MCF 10A (cell line): ENCODE data around the gene RBM7. TPM values are rescaled to one million over a fixed set of nuclear protein-coding genes. Genes with fewer than 3 reads are reported as not detected.

ENCODE experiments used
- BruUV-seq: library from RNA; stranded (reverse); fragments of 400-500 nt; replicated peaks from 2 replicates; lab custom pipeline; 2021; lab: Mats Ljungman, UMichigan
- CTCF ChIA-PET: fragments of 300-600 bp; sonication (Branson Sonifier 250); formaldehyde crosslinking; extraction: SDS; loops from one replicate; lab custom pipeline; 2021; ENCODE audit warnings: antibody characterized with exemption, inconsistent platforms; lab: Yijun Ruan, JAX
- POLR2A ChIA-PET: fragments of 300-600, 350-650 bp; sonication (Branson Sonifier 250); formaldehyde crosslinking; extraction: SDS; loops from one replicate; lab custom pipeline; 2020; ENCODE audit warnings: antibody characterized with exemption, inconsistent platforms; lab: Yijun Ruan, JAX
- DNase-seq: peaks from one replicate; pipeline ENCODE4 v3.0.0-alpha.2; 2018; ENCODE audit not compliant: unreplicated experiment
- H3K27ac Mint-ChIP-seq: one replicate; pipeline ENCODE4 v1.8.0; 2022; ENCODE audit warnings: mild to moderate bottlenecking, low read depth, mixed read lengths; ENCODE audit not compliant: unreplicated experiment
- H3K27me3 Mint-ChIP-seq: one replicate; pipeline ENCODE4 v1.8.0; 2022; ENCODE audit warnings: mixed read lengths; ENCODE audit not compliant: insufficient read depth, unreplicated experiment
- H3K36me3 Mint-ChIP-seq: one replicate; pipeline ENCODE4 v1.8.0; 2022; ENCODE audit warnings: mild to moderate bottlenecking, moderate library complexity, mixed read lengths; ENCODE audit not compliant: insufficient read depth, unreplicated experiment
- H3K4me1 Mint-ChIP-seq: one replicate; pipeline ENCODE4 v1.8.0; 2022; ENCODE audit warnings: mixed read lengths; ENCODE audit not compliant: insufficient read depth, unreplicated experiment
- H3K4me3 Mint-ChIP-seq: one replicate; pipeline ENCODE4 v1.8.0; 2022; ENCODE audit warnings: mild to moderate bottlenecking, moderate library complexity, mixed read lengths; ENCODE audit not compliant: unreplicated experiment
- H3K9me3 Mint-ChIP-seq: one replicate; pipeline ENCODE4 v1.8.0; 2022; ENCODE audit warnings: mixed read lengths; ENCODE audit not compliant: unreplicated experiment
- intact Hi-C: fragments of 100-400 bp; cut with micrococcal nuclease; formaldehyde crosslinking; loops from 2 replicates; pipeline ENCODE4 v1.14.1; 2022
- total RNA-seq: library from RNA; stranded (reverse); gene quantifications from 2 replicates; pipeline ENCODE4 v1.2.3, GENCODE V29; 2022
- TF ChIP-seq, protein P1 (sequence below): fragments of 200-600 bp; IDR thresholded peaks from one replicate; pipeline ENCODE4 v1.8.0; 2022; ENCODE audit warnings: antibody characterized with exemption, mild to moderate bottlenecking; ENCODE audit not compliant: unreplicated experiment

Gene RBM7
- total RNA-seq, 1 experiment from 2014 or later = 46.4 TPM

DNA sequence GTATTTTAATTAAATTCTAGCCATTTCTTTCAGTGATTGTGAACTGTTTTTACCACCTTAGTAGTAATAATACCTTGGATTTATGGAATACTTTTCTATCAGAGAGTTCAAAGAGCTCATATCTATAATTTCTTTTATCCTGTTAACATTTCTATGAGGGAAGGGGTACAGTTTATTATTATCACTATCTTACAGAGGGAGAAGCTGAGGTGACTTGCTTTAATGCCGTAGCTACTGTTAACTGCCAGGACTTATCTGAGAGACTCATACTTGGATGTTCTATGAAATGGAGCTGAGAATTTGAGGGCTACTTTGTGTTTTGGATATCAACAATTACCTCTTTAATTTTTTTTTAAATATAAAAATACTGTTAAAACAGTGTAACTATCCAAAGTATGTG lies 42.1 kb downstream of the RBM7 start:
- H3K4me1 Mint-ChIP-seq = peaks cover 26% of the 10 kb centered on the region
- DNase-seq = no peak
- no peaks in the 10 kb centered on the region for H3K9me3 Mint-ChIP-seq
- H3K27me3 Mint-ChIP-seq = no peaks in the 10 kb centered on the region
- peaks cover 46% of the 10 kb centered on the region for H3K36me3 Mint-ChIP-seq
- BruUV-seq = no TSS peak
- TF ChIP-seq, protein P1, sequence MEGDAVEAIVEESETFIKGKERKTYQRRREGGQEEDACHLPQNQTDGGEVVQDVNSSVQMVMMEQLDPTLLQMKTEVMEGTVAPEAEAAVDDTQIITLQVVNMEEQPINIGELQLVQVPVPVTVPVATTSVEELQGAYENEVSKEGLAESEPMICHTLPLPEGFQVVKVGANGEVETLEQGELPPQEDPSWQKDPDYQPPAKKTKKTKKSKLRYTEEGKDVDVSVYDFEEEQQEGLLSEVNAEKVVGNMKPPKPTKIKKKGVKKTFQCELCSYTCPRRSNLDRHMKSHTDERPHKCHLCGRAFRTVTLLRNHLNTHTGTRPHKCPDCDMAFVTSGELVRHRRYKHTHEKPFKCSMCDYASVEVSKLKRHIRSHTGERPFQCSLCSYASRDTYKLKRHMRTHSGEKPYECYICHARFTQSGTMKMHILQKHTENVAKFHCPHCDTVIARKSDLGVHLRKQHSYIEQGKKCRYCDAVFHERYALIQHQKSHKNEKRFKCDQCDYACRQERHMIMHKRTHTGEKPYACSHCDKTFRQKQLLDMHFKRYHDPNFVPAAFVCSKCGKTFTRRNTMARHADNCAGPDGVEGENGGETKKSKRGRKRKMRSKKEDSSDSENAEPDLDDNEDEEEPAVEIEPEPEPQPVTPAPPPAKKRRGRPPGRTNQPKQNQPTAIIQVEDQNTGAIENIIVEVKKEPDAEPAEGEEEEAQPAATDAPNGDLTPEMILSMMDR = no peak
- no peak overlapping the region for H3K4me3 Mint-ChIP-seq
- ChIA-PET POLR2A (interaction anchor here (0.6 to 1.0 kb wide), 5 partner anchors 8 to 170 kb away, joined by 3 to 4 read pairs (median 3); no protein-coding TSS in a partner anchor), CTCF (interaction anchor here (0.5 to 0.9 kb wide), 4 partner anchors 11 to 106 kb away, joined by 3 to 5 read pairs (median 3); no protein-coding TSS in a partner anchor)
- no peak overlapping the region for H3K27ac Mint-ChIP-seq
- intact Hi-C loops = no loop called here

DNA sequence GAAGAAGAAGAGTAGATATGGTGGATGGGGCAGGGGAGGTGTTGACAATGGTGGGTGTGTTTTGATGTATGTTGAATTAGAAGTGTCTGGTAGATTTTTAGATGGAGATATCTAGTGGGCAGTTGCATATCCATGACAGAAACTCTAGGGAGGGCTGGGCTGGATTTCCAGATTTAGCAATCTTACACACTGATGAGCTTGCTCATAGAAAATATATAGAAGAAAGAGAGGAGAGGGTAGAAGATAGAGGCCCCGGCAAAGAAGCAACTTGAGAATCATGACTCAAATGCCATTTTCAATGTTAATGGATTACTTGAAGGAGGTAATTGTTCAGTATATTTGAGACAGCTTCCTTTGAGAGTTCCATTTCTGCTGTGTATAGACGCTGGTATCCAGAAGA lies 47.0 kb downstream of the RBM7 start:
- no peak for DNase-seq
- ChIA-PET POLR2A (interaction anchor here (1.6 to 2.3 kb wide), 2 partner anchors 8 to 100 kb away, joined by 3 to 6 read pairs; partner anchors contain the start of gene REXO2), CTCF (interaction anchor here (0.6 to 1.1 kb wide), 3 partner anchors 12 to 107 kb away, joined by 3 to 4 read pairs (median 3); no protein-coding TSS in a partner anchor)
- H3K4me1 Mint-ChIP-seq = peaks cover 21% of the 10 kb centered on the region
- peak overlapping the region; percentile 32 for H3K27ac Mint-ChIP-seq
- no TSS peak for BruUV-seq
- TF ChIP-seq, protein P1 = no peak
- no peaks in the 10 kb centered on the region for H3K9me3 Mint-ChIP-seq
- intact Hi-C loops = no loop called here
- H3K27me3 Mint-ChIP-seq = no peaks in the 10 kb centered on the region
- H3K36me3 Mint-ChIP-seq = peaks cover 52% of the 10 kb centered on the region
- H3K4me3 Mint-ChIP-seq = no peak overlapping the region

DNA sequence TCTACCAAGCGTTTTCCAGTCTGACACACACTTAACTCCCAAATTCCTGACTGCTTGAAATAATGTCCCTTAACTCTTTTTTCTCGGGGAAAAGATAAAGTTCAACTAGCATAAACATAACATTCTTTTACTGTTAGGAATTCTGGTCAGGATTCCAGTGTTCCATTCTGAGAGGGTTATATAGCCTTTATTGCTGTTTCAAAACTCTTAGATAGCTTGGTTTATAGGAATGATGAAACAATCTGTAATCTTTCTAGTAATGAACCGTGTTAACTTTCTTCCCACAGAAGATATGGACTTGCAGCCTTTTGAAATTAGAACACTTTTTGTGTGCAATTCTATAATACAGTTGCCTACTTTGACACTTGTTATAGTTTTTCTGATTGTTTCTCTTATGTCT lies 47.4 kb downstream of the RBM7 start:
- ChIA-PET CTCF (interaction anchor here (0.6 to 0.9 kb wide), 2 partner anchors 12 to 21 kb away, joined by 3 to 4 read pairs; no protein-coding TSS in a partner anchor), POLR2A (interaction anchor here (1.6 to 2.3 kb wide), 2 partner anchors 9 to 101 kb away, joined by 3 to 6 read pairs; partner anchors contain the start of gene REXO2)
- Mint-ChIP-seq H3K27ac (peak overlapping the region; percentile 32), H3K9me3 (no peaks in the 10 kb centered on the region), H3K36me3 (peaks cover 52% of the 10 kb centered on the region), H3K4me1 (peaks cover 21% of the 10 kb centered on the region), H3K4me3 (no peak overlapping the region), H3K27me3 (no peaks in the 10 kb centered on the region)
- BruUV-seq = no TSS peak
- DNase-seq = no peak
- intact Hi-C loops = no loop called here
- TF ChIP-seq, protein P1 = no peak

DNA sequence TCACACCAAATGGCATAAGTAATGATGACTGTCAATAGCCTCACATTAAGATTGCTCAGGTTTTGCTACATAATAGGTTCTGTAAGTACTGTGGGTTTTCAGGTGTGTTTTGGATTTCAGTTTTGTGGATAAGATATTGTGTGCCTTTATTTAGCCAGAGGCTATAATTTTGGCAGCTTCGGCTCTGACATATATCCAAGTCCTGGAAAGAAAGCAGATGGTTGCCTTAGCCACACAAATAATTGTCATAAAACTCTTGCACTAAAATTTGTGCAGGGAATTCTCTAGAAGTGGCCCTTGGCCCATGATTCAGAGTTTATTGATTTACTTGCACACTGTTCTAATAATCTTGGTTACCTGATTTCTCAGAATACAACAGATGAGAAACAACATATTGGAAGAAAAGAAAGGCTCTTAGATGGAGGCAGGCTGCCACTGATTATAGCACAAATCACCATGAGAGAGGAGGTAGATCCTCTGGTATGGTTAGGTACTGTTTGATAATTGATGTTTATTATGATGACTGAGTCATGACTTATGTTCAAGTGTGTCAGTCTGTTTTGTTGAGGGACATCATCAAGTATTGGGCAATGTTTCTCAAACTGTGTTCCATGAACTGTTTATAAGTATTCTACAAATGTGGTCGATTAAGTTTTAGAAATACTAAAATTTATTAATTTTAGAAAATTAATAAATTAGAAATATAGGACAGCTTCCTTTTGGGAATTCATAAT lies 48.5 kb downstream of the RBM7 start:
- peak; percentile 24 for DNase-seq
- intact Hi-C loops = no loop called here
- Mint-ChIP-seq H3K4me1 (peaks cover 21% of the 10 kb centered on the region), H3K27ac (peak overlapping the region; percentile 20), H3K9me3 (no peaks in the 10 kb centered on the region), H3K4me3 (no peak overlapping the region), H3K27me3 (no peaks in the 10 kb centered on the region), H3K36me3 (peaks cover 52% of the 10 kb centered on the region)
- CTCF ChIA-PET = interaction anchor here (0.7 to 1.1 kb wide), 2 partner anchors 9 to 16 kb away, joined by 3 read pairs; no protein-coding TSS in a partner anchor
- TF ChIP-seq, protein P1 = no peak
- POLR2A ChIA-PET = interaction anchor here (0.6 to 2.3 kb wide), 4 partner anchors 8 to 192 kb away, joined by 3 to 6 read pairs (median 3); partner anchors contain the start of gene REXO2
- BruUV-seq = no TSS peak
